HL-60 (cell line): ENCODE results near the gene LIN37.

Experiments
- DNase-seq, 2 experiments: peaks; one replicate each; pipeline ENCODE4 v3.0.0-alpha.2; 2010 to 2020; ENCODE audit warnings: low read depth in 1 of 2, low spot score in 1 of 2
- H3K27ac ChIP-seq: fragments of 250-450 bp; sonication (Bioruptor Pico); replicated peaks from 2 replicates; pipeline ENCODE4 v1.5.1; 2020; ENCODE audit warnings: mild to moderate bottlenecking, moderate library complexity
- H3K27me3 ChIP-seq: fragments of 250-450 bp; sonication (Bioruptor Pico); 2 replicates; pipeline ENCODE4 v1.5.1; 2021; ENCODE audit warnings: mild to moderate bottlenecking, moderate library complexity; ENCODE audit not compliant: insufficient read depth, poor library complexity, severe bottlenecking
- H3K4me3 ChIP-seq: replicated peaks from 2 replicates; pipeline ENCODE4 v1.5.1; 2011; ENCODE audit warnings: mild to moderate bottlenecking, control low read depth, low read length; ENCODE audit not compliant: insufficient read depth
- CTCF ChIP-seq: IDR thresholded peaks from one replicate; pipeline ENCODE4 v1.5.1; 2011; ENCODE audit warnings: low read length, control low read depth, inconsistent platforms; ENCODE audit not compliant: insufficient read depth
- GABPA ChIP-seq: IDR thresholded peaks from 2 replicates; pipeline ENCODE4 v1.6.1; 2012; ENCODE audit warnings: low read depth
- POLR2AphosphoS5 ChIP-seq: IDR thresholded peaks from 2 replicates; pipeline ENCODE4 v1.6.1; 2012; ENCODE audit warnings: low read depth
- REST ChIP-seq: IDR thresholded peaks from 2 replicates; pipeline ENCODE4 v1.6.1; 2012; ENCODE audit warnings: low read depth; ENCODE audit not compliant: insufficient replicate concordance
- SPI1 ChIP-seq: IDR thresholded peaks from 2 replicates; pipeline ENCODE4 v1.6.1; 2012; ENCODE audit warnings: low read depth, mild to moderate bottlenecking, borderline replicate concordance

Gene LIN37

GRCh38 chr19:35791814-35792279 lies 43.5 kb downstream of the LIN37 start:
- TF ChIP-seq SPI1 (no peak), CTCF (no peak), REST (no peak), GABPA (no peak), POLR2AphosphoS5 (no peak)
- Histone ChIP-seq H3K27me3 (peaks cover 4% of the 10 kb centered on the region), H3K27ac (no peak overlapping the region), H3K4me3 (no peak overlapping the region)
- no peak for DNase-seq

GRCh38 chr19:35792312-35792711 lies 43.9 kb downstream of the LIN37 start:
- Histone ChIP-seq H3K27me3 (peaks cover 8% of the 10 kb centered on the region), H3K27ac (no peak overlapping the region), H3K4me3 (no peak overlapping the region)
- no peak for TF ChIP-seq REST
- no peak for DNase-seq

- no peak for TF ChIP-seq GABPA
- TF ChIP-seq REST, result no peak
- no peak for TF ChIP-seq POLR2AphosphoS5
- no peak for TF ChIP-seq SPI1
- TF ChIP-seq CTCF, result no peak
- H3K27ac ChIP-seq, result no peak overlapping the region
- no peak for DNase-seq
- no peak overlapping the region for H3K4me3 ChIP-seq
- H3K27me3 ChIP-seq, result peaks cover 8% of the 10 kb centered on the region
These were observed 44.5 kb downstream of the LIN37 start for GRCh38 chr19:35792888-35793287.
